GM23338 (cell line): ENCODE measurements around the gene RPA1. TPM values are rescaled to one million over a fixed set of nuclear protein-coding genes. Genes with fewer than 3 reads are reported as not detected.
A peak's percentile ranks its signal among the peaks of the same experiment; 100 is the strongest.

Experiments
- ATAC-seq: fragments of 200-7000 bp; cut with Tn5 transposase; 3 replicates; pipeline ENCODE4 v1.9.1; 2020
- DNase-seq: peaks from one replicate; pipeline ENCODE4 v3.0.0-alpha.2; 2015; ENCODE audit warnings: low spot score
- H2AFZ ChIP-seq: fragments of 200-600 bp; sonication (generic); 2 replicates; pipeline ENCODE4 v1.8.0; 2016; ENCODE audit warnings: antibody characterized with exemption, mild to moderate bottlenecking, moderate library complexity
- H3F3A ChIP-seq: fragments of 200-600 bp; sonication (generic); replicated peaks from 2 replicates; pipeline ENCODE4 v1.8.0; 2017; ENCODE audit warnings: antibody characterized with exemption, mixed run types, low read depth
- H3K27ac ChIP-seq: fragments of 200-600 bp; sonication (generic); 2 replicates; pipeline ENCODE4 v1.6.1; 2016; ENCODE audit warnings: low read depth
- H3K27me3 ChIP-seq: fragments of 200-600 bp; sonication (generic); 2 replicates; pipeline ENCODE4 v1.8.0; 2016; ENCODE audit warnings: mild to moderate bottlenecking, mixed run types, moderate library complexity; ENCODE audit not compliant: insufficient read depth
- H3K36me3 ChIP-seq: fragments of 200-600 bp; sonication (generic); 2 replicates; pipeline ENCODE4 v1.8.0; 2016; ENCODE audit warnings: mild to moderate bottlenecking; ENCODE audit not compliant: insufficient read depth
- H3K4me1 ChIP-seq: fragments of 200-600 bp; sonication (generic); 2 replicates; pipeline ENCODE4 v1.8.0; 2016; ENCODE audit warnings: mild to moderate bottlenecking, moderate library complexity; ENCODE audit not compliant: insufficient read depth
- H3K4me2 ChIP-seq: fragments of 200-600 bp; sonication (generic); 2 replicates; pipeline ENCODE4 v1.7.1; 2017; ENCODE audit warnings: mixed run types
- H3K4me3 ChIP-seq: fragments of 200-600 bp; sonication (generic); 2 replicates; pipeline ENCODE4 v1.6.1; 2016; ENCODE audit warnings: mixed run types
- H3K79me2 ChIP-seq: fragments of 200-600 bp; sonication (generic); replicated peaks from 2 replicates; pipeline ENCODE4 v1.8.0; 2017; ENCODE audit warnings: mild to moderate bottlenecking; ENCODE audit not compliant: insufficient read depth
- H3K9me2 ChIP-seq: fragments of 200-600 bp; sonication (generic); 2 replicates; pipeline ENCODE4 v1.8.0; 2017; ENCODE audit not compliant: insufficient read depth
- H4K20me1 ChIP-seq: fragments of 200-600 bp; sonication (generic); replicated peaks from 2 replicates; pipeline ENCODE4 v1.8.0; 2017; ENCODE audit warnings: mild to moderate bottlenecking; ENCODE audit not compliant: insufficient read depth
- H3K27ac Mint-ChIP-seq: 2 replicates; pipeline ENCODE4 v1.8.0; 2020; ENCODE audit warnings: inconsistent platforms, mild to moderate bottlenecking, moderate library complexity, mixed read lengths
- H3K27me3 Mint-ChIP-seq: 3 replicates; pipeline ENCODE4 v1.8.0; 2022; ENCODE audit warnings: low read depth, mild to moderate bottlenecking, moderate library complexity, mixed read lengths, inconsistent platforms; ENCODE audit not compliant: insufficient read depth, poor library complexity
- H3K36me3 Mint-ChIP-seq: 3 replicates; pipeline ENCODE4 v1.8.0; 2021; ENCODE audit warnings: low read depth, mild to moderate bottlenecking, inconsistent platforms, moderate library complexity, mixed read lengths
- H3K4me1 Mint-ChIP-seq: 3 replicates; pipeline ENCODE4 v1.8.0; 2020; ENCODE audit warnings: mild to moderate bottlenecking, inconsistent platforms, mixed read lengths
- H3K4me3 Mint-ChIP-seq: 3 replicates; pipeline ENCODE4 v1.8.0; 2021; ENCODE audit warnings: moderate library complexity, mild to moderate bottlenecking, inconsistent platforms, mixed read lengths
- H3K9me3 Mint-ChIP-seq: 3 replicates; pipeline ENCODE4 v1.8.0; 2020; ENCODE audit warnings: moderate library complexity, mild to moderate bottlenecking, inconsistent platforms, mixed read lengths
- EZH2 ChIP-seq: fragments of 200-600 bp; sonication (generic); IDR thresholded peaks from one replicate; pipeline ENCODE4 v1.8.0; 2017; ENCODE audit warnings: antibody characterized with exemption, mild to moderate bottlenecking, low read depth; ENCODE audit not compliant: unreplicated experiment
- EZH2phosphoT487 ChIP-seq: fragments of 200-600 bp; sonication (generic); IDR thresholded peaks from one replicate; pipeline ENCODE4 v1.8.1; 2018; ENCODE audit warnings: antibody characterized with exemption; ENCODE audit not compliant: unreplicated experiment
- NANOG ChIP-seq: IDR thresholded peaks from 2 replicates; pipeline ENCODE4 v1.6.1; 2016; ENCODE audit warnings: antibody characterized with exemption, borderline replicate concordance
- POLR2AphosphoS5 ChIP-seq: IDR thresholded peaks from 2 replicates; pipeline ENCODE4 v1.6.1; 2016; ENCODE audit warnings: antibody characterized with exemption, low read depth
- STAT1 ChIP-seq: IDR thresholded peaks from one replicate; pipeline ENCODE4 v1.6.1; 2016; ENCODE audit warnings: antibody characterized with exemption; ENCODE audit not compliant: unreplicated experiment
- ZNF331 ChIP-seq: fragments of 250-450 bp; sonication (Bioruptor Pico); IDR thresholded peaks from 2 replicates; pipeline ENCODE4 v1.5.0; 2020; ENCODE audit warnings: low read depth, mild to moderate bottlenecking, moderate library complexity
- polyA plus RNA-seq: library from polyadenylated mRNA; unstranded; fragments of >200 nt; fragmentation: Nextera tagmentation; extraction: Ambion mirVana; gene quantifications from 2 replicates; pipeline ENCODE4 v1.2.1, GENCODE V29; 2016
- total RNA-seq: library from RNA; depleted of rRNA; stranded (reverse); fragments of >200 nt; shearing (Covaris generic); gene quantifications from 2 replicates; pipeline ENCODE4 v1.2.3, GENCODE V29; 2014
- TF ChIP-seq, protein P1 (sequence below): IDR thresholded peaks from 2 replicates; pipeline ENCODE4 v1.6.1; 2016; ENCODE audit warnings: antibody characterized with exemption
- TF ChIP-seq, protein P2 (sequence below): fragments of 250-450 bp; sonication (Bioruptor Pico); IDR thresholded peaks from 2 replicates; pipeline ENCODE4 v1.5.0; 2020; ENCODE audit warnings: mild to moderate bottlenecking, moderate library complexity
- TF ChIP-seq, protein P3 (sequence below), 2 experiments: fragments of 200-600 bp in 1 of 2; sonication (generic) in 1 of 2; conservative IDR thresholded peaks; 2 replicates each; pipeline versions ENCODE4 v1.5.1 to v1.6.1; 2016 to 2017; ENCODE audit warnings: antibody characterized with exemption in 2 of 2, low read depth in 2 of 2, mild to moderate bottlenecking in 2 of 2, moderate library complexity in 1 of 2

The RPA1 gene
- total and polyA plus RNA-seq, 2 experiments from 2014 or later: 33.7 to 52.1 TPM

DNA sequence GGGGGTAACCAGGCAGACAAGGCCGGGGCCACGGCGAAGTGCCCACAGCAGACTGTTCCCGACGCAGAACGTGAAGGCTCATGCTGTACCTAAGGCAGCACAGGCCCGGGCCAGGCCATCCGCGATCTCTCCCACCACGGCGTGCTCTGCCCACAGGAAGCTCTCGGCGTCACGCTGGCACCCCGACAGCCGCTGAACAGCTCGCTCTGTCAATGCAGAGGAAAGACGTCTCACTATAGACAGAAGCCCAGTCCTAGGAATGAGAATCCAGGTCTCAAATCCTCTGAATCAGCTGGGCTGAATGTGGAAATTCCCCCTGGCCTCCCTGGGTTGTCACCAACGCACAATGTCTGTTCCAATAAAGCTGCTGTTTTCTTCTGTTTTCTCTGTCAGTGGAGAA lies 46.5 kb upstream of the RPA1 start:
- Histone ChIP-seq H3K27me3 (no peaks in the 10 kb centered on the region), H4K20me1 (no peaks in the 10 kb centered on the region; the same call in none of the 2 replicates), H3K36me3 (peaks cover 19% of the 10 kb centered on the region), H3K4me2 (no peak overlapping the region), H3K4me3 (no peak overlapping the region), H3K27ac (no peak overlapping the region), H3F3A (0 out of 2 replicates have a peak, but pooled peaks cover 3% of the 10 kb centered on the region), H3K4me1 (no peaks in the 10 kb centered on the region), H3K79me2 (no peaks in the 10 kb centered on the region), H2AFZ (no peak overlapping the region), H3K9me2 (no peaks in the 10 kb centered on the region)
- Mint-ChIP-seq H3K4me3 (no peak overlapping the region), H3K4me1 (no peaks in the 10 kb centered on the region), H3K9me3 (no peaks in the 10 kb centered on the region; the same call in 2 of the 3 replicates), H3K27me3 (peaks cover 11% of the 10 kb centered on the region), H3K27ac (no peak overlapping the region), H3K36me3 (peaks cover 74% of the 10 kb centered on the region)
- ATAC-seq (no peak), DNase-seq (no peak)
- TF ChIP-seq, protein P1, sequence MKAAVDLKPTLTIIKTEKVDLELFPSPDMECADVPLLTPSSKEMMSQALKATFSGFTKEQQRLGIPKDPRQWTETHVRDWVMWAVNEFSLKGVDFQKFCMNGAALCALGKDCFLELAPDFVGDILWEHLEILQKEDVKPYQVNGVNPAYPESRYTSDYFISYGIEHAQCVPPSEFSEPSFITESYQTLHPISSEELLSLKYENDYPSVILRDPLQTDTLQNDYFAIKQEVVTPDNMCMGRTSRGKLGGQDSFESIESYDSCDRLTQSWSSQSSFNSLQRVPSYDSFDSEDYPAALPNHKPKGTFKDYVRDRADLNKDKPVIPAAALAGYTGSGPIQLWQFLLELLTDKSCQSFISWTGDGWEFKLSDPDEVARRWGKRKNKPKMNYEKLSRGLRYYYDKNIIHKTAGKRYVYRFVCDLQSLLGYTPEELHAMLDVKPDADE: no peak
- no peak for TF ChIP-seq STAT1
- no peak for TF ChIP-seq NANOG
- TF ChIP-seq EZH2phosphoT487: no peak
- TF ChIP-seq POLR2AphosphoS5: no peak
- TF ChIP-seq ZNF331 (CRISPR knock-in tag): no peak

DNA sequence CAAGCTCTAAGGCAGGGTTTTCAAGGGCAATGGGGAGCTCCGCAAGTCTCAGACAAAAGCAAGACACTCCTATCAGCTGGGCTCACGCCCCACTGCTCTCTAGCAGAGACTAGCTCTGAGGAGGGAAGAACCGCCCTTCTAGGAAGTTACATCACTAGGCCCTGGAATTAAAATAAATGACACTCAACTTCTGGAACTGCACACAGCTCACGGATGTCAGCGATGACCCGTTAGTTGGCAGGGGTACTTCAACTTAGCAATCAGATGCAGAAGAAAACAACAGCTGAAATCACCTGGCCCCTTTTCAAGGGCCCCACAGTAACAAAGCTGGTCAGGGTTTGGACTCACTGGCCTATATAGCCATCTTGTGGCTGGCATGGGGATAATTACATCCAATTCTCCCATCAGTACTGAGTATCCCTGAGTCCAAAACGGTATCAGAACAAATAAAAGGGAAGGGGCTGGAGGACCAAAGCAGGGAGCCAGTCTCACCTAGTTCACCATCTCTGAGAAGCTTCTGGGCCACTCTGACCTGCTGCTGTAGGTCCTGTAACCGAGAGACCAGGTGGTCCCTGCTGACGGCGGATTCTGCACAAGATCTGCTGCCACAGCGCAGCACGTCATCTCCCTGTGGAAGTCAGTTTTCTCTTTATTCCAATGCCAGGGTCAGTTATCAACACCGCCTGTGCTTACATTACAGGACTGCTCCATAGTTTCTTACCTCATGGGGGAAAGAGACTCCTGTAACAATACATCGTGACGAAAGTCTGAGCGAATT lies 45.8 kb upstream of the RPA1 start:
- peaks cover 18% of the 10 kb centered on the region for H3K36me3 ChIP-seq
- peaks cover 69% of the 10 kb centered on the region for H3K36me3 Mint-ChIP-seq

More for the DNA sequence above, 45.8 kb upstream of the RPA1 start:
- no peaks in the 10 kb centered on the region; the same call in none of the 2 replicates for H4K20me1 ChIP-seq
- no peak overlapping the region for H3K4me3 Mint-ChIP-seq
- TF ChIP-seq ZNF331 (CRISPR knock-in tag): no peak
- TF ChIP-seq, protein P2, sequence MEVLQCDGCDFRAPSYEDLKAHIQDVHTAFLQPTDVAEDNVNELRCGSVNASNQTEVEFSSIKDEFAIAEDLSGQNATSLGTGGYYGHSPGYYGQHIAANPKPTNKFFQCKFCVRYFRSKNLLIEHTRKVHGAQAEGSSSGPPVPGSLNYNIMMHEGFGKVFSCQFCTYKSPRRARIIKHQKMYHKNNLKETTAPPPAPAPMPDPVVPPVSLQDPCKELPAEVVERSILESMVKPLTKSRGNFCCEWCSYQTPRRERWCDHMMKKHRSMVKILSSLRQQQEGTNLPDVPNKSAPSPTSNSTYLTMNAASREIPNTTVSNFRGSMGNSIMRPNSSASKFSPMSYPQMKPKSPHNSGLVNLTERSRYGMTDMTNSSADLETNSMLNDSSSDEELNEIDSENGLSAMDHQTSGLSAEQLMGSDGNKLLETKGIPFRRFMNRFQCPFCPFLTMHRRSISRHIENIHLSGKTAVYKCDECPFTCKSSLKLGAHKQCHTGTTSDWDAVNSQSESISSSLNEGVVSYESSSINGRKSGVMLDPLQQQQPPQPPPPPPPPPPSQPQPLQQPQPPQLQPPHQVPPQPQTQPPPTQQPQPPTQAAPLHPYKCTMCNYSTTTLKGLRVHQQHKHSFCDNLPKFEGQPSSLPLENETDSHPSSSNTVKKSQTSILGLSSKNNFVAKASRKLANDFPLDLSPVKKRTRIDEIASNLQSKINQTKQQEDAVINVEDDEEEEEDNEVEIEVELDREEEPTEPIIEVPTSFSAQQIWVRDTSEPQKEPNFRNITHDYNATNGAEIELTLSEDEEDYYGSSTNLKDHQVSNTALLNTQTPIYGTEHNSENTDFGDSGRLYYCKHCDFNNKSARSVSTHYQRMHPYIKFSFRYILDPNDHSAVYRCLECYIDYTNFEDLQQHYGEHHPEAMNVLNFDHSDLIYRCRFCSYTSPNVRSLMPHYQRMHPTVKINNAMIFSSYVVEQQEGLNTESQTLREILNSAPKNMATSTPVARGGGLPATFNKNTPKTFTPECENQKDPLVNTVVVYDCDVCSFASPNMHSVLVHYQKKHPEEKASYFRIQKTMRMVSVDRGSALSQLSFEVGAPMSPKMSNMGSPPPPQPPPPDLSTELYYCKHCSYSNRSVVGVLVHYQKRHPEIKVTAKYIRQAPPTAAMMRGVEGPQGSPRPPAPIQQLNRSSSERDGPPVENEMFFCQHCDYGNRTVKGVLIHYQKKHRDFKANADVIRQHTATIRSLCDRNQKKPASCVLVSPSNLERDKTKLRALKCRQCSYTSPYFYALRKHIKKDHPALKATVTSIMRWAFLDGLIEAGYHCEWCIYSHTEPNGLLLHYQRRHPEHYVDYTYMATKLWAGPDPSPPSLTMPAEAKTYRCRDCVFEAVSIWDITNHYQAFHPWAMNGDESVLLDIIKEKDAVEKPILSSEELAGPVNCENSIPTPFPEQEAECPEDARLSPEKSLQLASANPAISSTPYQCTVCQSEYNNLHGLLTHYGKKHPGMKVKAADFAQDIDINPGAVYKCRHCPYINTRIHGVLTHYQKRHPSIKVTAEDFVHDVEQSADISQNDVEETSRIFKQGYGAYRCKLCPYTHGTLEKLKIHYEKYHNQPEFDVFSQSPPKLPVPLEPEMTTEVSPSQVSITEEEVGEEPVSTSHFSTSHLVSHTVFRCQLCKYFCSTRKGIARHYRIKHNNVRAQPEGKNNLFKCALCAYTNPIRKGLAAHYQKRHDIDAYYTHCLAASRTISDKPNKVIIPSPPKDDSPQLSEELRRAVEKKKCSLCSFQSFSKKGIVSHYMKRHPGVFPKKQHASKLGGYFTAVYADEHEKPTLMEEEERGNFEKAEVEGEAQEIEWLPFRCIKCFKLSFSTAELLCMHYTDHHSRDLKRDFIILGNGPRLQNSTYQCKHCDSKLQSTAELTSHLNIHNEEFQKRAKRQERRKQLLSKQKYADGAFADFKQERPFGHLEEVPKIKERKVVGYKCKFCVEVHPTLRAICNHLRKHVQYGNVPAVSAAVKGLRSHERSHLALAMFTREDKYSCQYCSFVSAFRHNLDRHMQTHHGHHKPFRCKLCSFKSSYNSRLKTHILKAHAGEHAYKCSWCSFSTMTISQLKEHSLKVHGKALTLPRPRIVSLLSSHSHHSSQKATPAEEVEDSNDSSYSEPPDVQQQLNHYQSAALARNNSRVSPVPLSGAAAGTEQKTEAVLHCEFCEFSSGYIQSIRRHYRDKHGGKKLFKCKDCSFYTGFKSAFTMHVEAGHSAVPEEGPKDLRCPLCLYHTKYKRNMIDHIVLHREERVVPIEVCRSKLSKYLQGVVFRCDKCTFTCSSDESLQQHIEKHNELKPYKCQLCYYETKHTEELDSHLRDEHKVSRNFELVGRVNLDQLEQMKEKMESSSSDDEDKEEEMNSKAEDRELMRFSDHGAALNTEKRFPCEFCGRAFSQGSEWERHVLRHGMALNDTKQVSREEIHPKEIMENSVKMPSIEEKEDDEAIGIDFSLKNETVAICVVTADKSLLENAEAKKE (CRISPR knock-in tag): no peak
- TF ChIP-seq, protein P3, sequence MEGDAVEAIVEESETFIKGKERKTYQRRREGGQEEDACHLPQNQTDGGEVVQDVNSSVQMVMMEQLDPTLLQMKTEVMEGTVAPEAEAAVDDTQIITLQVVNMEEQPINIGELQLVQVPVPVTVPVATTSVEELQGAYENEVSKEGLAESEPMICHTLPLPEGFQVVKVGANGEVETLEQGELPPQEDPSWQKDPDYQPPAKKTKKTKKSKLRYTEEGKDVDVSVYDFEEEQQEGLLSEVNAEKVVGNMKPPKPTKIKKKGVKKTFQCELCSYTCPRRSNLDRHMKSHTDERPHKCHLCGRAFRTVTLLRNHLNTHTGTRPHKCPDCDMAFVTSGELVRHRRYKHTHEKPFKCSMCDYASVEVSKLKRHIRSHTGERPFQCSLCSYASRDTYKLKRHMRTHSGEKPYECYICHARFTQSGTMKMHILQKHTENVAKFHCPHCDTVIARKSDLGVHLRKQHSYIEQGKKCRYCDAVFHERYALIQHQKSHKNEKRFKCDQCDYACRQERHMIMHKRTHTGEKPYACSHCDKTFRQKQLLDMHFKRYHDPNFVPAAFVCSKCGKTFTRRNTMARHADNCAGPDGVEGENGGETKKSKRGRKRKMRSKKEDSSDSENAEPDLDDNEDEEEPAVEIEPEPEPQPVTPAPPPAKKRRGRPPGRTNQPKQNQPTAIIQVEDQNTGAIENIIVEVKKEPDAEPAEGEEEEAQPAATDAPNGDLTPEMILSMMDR (conservative IDR thresholded peaks at IDR 0.05; ENCODE audit: low read depth in 2 of 2): peak; percentile 66 to 69
- no peak for TF ChIP-seq EZH2
- no peak for TF ChIP-seq EZH2phosphoT487
- no peak overlapping the region for H2AFZ ChIP-seq
- ATAC-seq (peak; percentile 93), DNase-seq (peak; percentile 55)
- no peaks in the 10 kb centered on the region for H3K27me3 ChIP-seq
- H3K4me1 Mint-ChIP-seq: no peaks in the 10 kb centered on the region
- no peaks in the 10 kb centered on the region; the same call in 2 of the 3 replicates for H3K9me3 Mint-ChIP-seq
- no peak overlapping the region for H3K4me2 ChIP-seq
- H3K27me3 Mint-ChIP-seq: peaks cover 10% of the 10 kb centered on the region
- H3K79me2 ChIP-seq: no peaks in the 10 kb centered on the region
- no peak overlapping the region for H3K4me3 ChIP-seq
- H3K4me1 ChIP-seq: no peaks in the 10 kb centered on the region
- H3F3A ChIP-seq: 0 out of 2 replicates have a peak, but pooled peaks cover 3% of the 10 kb centered on the region
- H3K27ac Mint-ChIP-seq: peak overlapping the region; percentile 84; the same call in 1 of the 2 replicates
- H3K9me2 ChIP-seq: no peaks in the 10 kb centered on the region
- no peak overlapping the region for H3K27ac ChIP-seq
